RWPE1 (cell line): ENCODE data around the gene CLDN3.
"Not testable (repeated sequence)": the region's sequence is repeated elsewhere in the genome, so short reads cannot be mapped to it uniquely, and the experiment has no call there.

ENCODE experiments used
- CTCF ChIA-PET: fragments of 350-600 bp; sonication (Branson Sonifier 250); formaldehyde crosslinking; extraction: SDS; loops from one replicate; lab custom pipeline; 2021; lab: Yijun Ruan, JAX
- POLR2A ChIA-PET: fragments of 400-600 bp; formaldehyde crosslinking; extraction: SDS; loops from one replicate; lab custom pipeline; 2020; ENCODE audit warnings: antibody characterized with exemption; ENCODE audit not compliant: low non-redundant PET; lab: Yijun Ruan, JAX
- DNase-seq: peaks from one replicate; pipeline ENCODE4 v3.0.0; 2012; ENCODE audit warnings: low spot score
- H3K27ac ChIP-seq: fragments of 450-650 bp; 2 replicates; pipeline ENCODE4 v1.5.1; 2017
- CTCF ChIP-seq: fragments of 450-650 bp; conservative IDR thresholded peaks from 2 replicates; pipeline ENCODE4 v1.5.1; 2017; ENCODE audit warnings: low read depth, mild to moderate bottlenecking

Gene CLDN3

GRCh38 chr7:73732397-73732796 is 37.7 kb downstream of the CLDN3 start:
- no peak for TF ChIP-seq CTCF
- no peak for DNase-seq
- no peak overlapping the region for H3K27ac ChIP-seq
- POLR2A ChIA-PET, result no interaction called here
- CTCF ChIA-PET, result interaction anchor here (0.6 to 0.8 kb wide), 3 partner anchors 57 to 126 kb away, joined by 3 to 4 read pairs (median 3); no protein-coding TSS in a partner anchor

DNA sequence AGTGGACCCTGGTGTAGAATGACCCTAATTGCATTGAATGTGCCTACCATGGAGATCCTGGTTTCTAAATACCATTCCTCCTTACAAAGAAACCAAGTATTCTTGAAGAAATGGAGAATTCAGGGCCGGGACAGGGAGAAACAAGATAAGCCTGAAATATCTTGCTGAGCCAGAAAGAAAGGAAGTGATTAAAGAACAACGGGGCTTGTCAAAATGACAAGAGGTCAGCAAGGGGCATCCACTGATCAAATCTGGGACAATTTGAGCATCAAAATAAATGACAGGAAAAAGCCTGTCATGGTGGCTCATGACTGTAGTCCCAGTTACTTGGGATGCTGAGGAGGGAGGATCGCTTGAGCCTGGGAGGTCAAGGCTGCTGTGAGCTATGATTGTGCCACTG is 39.6 kb downstream of the CLDN3 start:
- POLR2A ChIA-PET, result no interaction called here
- no peak overlapping the region for H3K27ac ChIP-seq
- CTCF ChIA-PET, result interaction anchor here (0.6 kb wide), 3 partner anchors 56 to 223 kb away, joined by 3 to 4 read pairs (median 3); no protein-coding TSS in a partner anchor
- no peak for DNase-seq
- TF ChIP-seq CTCF, result no peak

DNA sequence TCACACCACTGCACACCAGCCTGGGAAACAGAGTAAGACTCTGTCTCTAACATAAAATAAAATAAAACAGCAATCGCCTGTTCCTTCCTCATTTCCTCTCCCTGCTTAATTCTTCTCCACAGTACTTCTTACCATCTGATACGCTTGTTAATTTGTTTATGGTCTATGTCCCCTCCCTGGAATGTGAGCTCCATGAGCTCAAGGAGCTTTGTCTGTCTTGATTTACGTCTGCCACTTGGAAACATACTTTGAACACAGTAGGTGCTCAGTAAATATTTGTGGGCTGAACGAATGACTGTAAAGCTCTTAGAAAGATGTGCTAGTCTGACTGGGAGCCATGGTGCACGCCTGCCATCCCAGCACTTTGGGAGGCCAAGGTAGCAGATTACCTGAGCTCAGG is 41.5 kb downstream of the CLDN3 start:
- POLR2A ChIA-PET, result no interaction called here
- CTCF ChIA-PET, result interaction anchor here (0.6 to 1.8 kb wide), 4 partner anchors 8 to 238 kb away, joined by 3 to 9 read pairs (median 4); no protein-coding TSS in a partner anchor
- H3K27ac ChIP-seq, result no peak overlapping the region
- no peak for TF ChIP-seq CTCF
- DNase-seq, result no peak

DNA sequence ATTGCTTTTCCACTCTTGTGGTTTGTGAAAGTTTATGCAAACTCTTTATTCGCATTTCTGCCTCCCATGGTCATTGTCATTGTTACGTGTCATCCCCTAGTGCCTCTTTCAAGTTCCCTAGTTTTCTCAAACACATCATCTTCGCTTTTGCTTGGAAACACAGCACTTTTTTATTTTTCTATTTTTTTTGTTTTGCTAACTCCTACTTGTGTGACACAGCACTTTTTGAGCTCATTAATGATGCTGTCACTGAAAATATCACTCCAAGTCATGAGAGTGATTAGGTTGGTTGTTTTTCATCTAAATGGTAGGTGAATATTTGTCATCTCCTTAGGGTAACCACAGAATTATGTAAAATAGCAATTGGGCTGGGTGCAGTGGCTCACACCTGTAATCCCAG is 42.1 kb downstream of the CLDN3 start:
- no peak for DNase-seq
- ChIA-PET CTCF (interaction anchor here (0.6 to 1.8 kb wide), 4 partner anchors 8 to 237 kb away, joined by 3 to 9 read pairs (median 4); no protein-coding TSS in a partner anchor), POLR2A (no interaction called here)
- TF ChIP-seq CTCF, result no peak
- H3K27ac ChIP-seq, result no peak overlapping the region

- no peak for DNase-seq
- ChIA-PET POLR2A (no interaction called here), CTCF (interaction anchor here (0.7 to 1.9 kb wide), 9 partner anchors 9 to 203 kb away, joined by 3 to 24 read pairs (median 3); partner anchors contain the start of gene VPS37D)
- no peak overlapping the region for H3K27ac ChIP-seq
- peak; percentile 76 for TF ChIP-seq CTCF
These were observed 44.0 kb downstream of the CLDN3 start for GRCh38 chr7:73726083-73726466.

DNA sequence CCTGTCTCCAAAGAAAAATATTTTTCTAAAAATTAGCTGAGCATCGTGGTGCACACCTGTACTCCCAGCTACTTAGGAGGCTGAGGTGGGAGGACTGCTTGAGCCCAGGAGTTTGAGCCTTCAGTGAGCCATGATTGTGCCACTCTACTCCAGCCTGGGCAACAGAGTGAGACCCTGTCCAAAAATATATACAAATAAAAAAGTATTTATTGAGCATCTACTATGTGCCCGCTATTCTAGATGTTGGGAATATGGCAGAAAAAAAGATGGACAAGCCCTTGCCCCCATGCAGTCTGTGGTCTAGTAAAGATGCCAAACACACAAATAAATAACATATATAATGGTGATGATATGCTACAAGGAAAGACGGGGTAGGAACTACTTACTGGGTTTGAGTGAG is 46.3 kb downstream of the CLDN3 start:
- no peak for DNase-seq
- ChIA-PET POLR2A (no interaction called here), CTCF (no interaction called here)
- no peak for TF ChIP-seq CTCF
- no peak overlapping the region for H3K27ac ChIP-seq

DNA sequence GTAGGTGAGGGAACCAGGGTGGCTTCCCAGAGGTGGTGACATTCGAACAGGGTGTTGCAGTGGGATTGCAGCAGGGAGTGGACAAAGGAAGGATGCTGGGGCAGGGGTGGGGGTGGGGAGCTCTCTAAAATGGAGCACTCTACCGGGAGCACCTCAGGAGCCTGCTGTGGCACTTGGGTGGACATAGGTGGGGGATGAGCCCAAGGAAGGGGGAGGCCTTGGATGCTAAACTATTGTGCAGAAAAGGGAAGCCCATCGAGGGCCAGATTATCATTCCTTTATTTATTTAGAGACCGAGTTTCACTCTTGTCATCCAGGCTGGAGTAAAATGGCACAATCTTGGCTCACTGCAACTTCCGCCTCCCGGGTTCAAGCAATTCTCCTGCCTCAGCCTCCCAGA is 47.3 kb downstream of the CLDN3 start:
- CTCF ChIA-PET, result no interaction called here
- TF ChIP-seq CTCF, result no peak
- no peak for DNase-seq
- peak overlapping the region; percentile 89 for H3K27ac ChIP-seq
- POLR2A ChIA-PET, result no interaction called here

DNA sequence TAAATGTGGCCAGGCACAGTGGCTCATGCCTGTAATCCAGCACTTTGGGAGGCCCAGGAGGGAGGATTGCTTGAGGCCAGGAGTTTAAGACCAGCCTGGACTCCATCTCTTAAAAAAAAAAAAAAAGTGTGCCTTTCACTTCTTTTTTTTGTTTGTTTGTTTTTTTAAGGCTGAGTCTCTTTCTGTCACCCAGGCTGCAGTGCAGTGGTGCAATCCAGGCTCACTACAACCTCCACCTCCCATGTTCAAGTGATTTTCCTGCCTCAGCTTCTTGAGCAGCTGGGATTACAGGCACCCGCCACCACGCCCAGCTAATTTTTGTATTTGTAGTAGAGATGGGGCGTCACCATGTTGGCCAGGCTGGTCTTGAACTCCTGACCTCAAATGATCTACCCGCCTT is 47.9 kb downstream of the CLDN3 start:
- peak overlapping the region; percentile 89 for H3K27ac ChIP-seq
- DNase-seq, POLR2A ChIA-PET: not testable (repeated sequence)
- CTCF ChIA-PET, result interaction anchor here (1.2 kb wide), 1 partner anchor 12 kb away, joined by 7 read pairs; no protein-coding TSS in a partner anchor
